ENCODE results near the gene RIMS4. TPM values are rescaled to one million over a fixed set of nuclear protein-coding genes. Genes with fewer than 3 reads are reported as not detected.

Gene RIMS4
- total and polyA plus RNA-seq, 2 of the 13 experiments (the other 11 are each of a cell fraction or from before 2014, with no cell fraction given) = 0.01 to 0.07 TPM

DNA sequence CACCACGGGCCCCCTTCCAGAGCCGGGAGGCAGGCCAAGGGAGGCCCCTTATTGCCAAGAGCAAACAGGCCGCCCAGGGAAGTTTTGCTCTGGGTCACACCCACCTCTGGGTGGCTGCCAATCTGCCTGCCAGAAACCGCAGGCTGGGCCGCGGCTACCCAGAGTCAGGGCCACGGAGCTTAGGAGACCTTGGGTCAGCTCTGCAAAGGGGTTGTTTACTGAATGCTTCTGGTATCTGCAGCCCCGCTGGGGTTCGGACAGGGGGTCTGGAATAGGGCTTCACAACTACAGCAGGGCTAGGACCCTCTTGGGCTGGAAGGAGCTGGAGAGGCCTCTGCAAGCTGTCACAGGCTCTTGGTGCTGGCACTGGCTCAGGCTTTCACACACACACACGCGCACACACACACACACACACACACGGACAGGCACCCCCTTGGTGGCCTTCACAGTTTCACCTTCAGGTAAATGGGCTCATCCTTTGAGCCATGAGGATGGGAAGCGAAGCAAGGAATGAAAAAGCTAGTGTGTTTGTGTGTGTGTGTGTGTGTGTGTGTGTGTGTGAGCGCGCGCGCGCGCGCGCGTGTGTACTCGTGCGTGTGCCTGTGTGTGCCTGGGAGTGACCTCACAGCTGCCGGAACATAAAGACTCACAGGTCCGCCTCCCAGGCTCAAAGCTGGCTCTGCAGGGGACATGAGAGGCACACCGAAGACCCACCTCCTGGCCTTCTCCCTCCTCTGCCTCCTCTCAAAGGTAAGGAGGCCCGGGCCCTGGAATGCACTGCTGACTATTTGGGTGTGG is 95.4 kb downstream of the RIMS4 start, which contains the start of gene CCN5 (continued):
- TF ChIP-seq SP2 (CRISPR knock-in tag; IDR thresholded peaks at IDR 0.05) (no peak), CCAR2 (optimal IDR thresholded peaks at IDR 0.05; ENCODE audit: low read depth, low read length) (no peak), ZNF75D (CRISPR knock-in tag; IDR thresholded peaks at IDR 0.05; ENCODE audit: borderline replicate concordance) (no peak), ZMYM2 (CRISPR knock-in tag; IDR thresholded peaks at IDR 0.05) (0 out of 2 replicates have a peak, but pooled peaks have one; percentile 23), GABPB1 (CRISPR knock-in tag; IDR thresholded peaks at IDR 0.05) (peak; percentile 21; the same call in 1 of the 2 replicates), ZNF331 (CRISPR knock-in tag; IDR thresholded peaks at IDR 0.05) (peak; percentile 41; the same call in 1 of the 2 replicates), ZNF350 (CRISPR knock-in tag; IDR thresholded peaks at IDR 0.05; ENCODE audit: borderline replicate concordance, low read depth) (no peak), RBM39 (IDR thresholded peaks at IDR 0.05; ENCODE audit: low read depth, low read length, poor library complexity, severe bottlenecking) (no peak), ZNF335 (CRISPR knock-in tag; IDR thresholded peaks at IDR 0.05) (peak; percentile 96), ZNF441 (CRISPR knock-in tag; IDR thresholded peaks at IDR 0.05; ENCODE audit: borderline replicate concordance) (no peak), ZFX (CRISPR knock-in tag; IDR thresholded peaks at IDR 0.05; ENCODE audit: low read depth) (peak; percentile 28; the same call in 1 of the 2 replicates), ZNF3 (CRISPR knock-in tag; IDR thresholded peaks at IDR 0.05) (no peak), MTA3 (CRISPR knock-in tag; IDR thresholded peaks at IDR 0.05) (no peak)
- TF ChIP-seq, protein P1, sequence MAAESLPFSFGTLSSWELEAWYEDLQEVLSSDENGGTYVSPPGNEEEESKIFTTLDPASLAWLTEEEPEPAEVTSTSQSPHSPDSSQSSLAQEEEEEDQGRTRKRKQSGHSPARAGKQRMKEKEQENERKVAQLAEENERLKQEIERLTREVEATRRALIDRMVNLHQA (CRISPR knock-in tag; IDR thresholded peaks at IDR 0.05) = no peak
- TF ChIP-seq, protein P2, sequence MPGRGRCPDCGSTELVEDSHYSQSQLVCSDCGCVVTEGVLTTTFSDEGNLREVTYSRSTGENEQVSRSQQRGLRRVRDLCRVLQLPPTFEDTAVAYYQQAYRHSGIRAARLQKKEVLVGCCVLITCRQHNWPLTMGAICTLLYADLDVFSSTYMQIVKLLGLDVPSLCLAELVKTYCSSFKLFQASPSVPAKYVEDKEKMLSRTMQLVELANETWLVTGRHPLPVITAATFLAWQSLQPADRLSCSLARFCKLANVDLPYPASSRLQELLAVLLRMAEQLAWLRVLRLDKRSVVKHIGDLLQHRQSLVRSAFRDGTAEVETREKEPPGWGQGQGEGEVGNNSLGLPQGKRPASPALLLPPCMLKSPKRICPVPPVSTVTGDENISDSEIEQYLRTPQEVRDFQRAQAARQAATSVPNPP (CRISPR knock-in tag; IDR thresholded peaks at IDR 0.05) = no peak
- TF ChIP-seq, protein P3, sequence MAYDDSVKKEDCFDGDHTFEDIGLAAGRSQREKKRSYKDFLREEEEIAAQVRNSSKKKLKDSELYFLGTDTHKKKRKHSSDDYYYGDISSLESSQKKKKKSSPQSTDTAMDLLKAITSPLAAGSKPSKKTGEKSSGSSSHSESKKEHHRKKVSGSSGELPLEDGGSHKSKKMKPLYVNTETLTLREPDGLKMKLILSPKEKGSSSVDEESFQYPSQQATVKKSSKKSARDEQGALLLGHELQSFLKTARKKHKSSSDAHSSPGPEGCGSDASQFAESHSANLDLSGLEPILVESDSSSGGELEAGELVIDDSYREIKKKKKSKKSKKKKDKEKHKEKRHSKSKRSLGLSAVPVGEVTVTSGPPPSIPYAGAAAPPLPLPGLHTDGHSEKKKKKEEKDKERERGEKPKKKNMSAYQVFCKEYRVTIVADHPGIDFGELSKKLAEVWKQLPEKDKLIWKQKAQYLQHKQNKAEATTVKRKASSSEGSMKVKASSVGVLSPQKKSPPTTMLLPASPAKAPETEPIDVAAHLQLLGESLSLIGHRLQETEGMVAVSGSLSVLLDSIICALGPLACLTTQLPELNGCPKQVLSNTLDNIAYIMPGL (CRISPR knock-in tag; IDR thresholded peaks at IDR 0.05; ENCODE audit: borderline replicate concordance in 1 of 2, low read depth in 1 of 2) = no peak
- TF ChIP-seq, protein P4, sequence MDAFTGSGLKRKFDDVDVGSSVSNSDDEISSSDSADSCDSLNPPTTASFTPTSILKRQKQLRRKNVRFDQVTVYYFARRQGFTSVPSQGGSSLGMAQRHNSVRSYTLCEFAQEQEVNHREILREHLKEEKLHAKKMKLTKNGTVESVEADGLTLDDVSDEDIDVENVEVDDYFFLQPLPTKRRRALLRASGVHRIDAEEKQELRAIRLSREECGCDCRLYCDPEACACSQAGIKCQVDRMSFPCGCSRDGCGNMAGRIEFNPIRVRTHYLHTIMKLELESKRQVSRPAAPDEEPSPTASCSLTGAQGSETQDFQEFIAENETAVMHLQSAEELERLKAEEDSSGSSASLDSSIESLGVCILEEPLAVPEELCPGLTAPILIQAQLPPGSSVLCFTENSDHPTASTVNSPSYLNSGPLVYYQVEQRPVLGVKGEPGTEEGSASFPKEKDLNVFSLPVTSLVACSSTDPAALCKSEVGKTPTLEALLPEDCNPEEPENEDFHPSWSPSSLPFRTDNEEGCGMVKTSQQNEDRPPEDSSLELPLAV (CRISPR knock-in tag; conservative IDR thresholded peaks at IDR 0.05; ENCODE audit: low read depth) = no peak
- TF ChIP-seq, protein P5, sequence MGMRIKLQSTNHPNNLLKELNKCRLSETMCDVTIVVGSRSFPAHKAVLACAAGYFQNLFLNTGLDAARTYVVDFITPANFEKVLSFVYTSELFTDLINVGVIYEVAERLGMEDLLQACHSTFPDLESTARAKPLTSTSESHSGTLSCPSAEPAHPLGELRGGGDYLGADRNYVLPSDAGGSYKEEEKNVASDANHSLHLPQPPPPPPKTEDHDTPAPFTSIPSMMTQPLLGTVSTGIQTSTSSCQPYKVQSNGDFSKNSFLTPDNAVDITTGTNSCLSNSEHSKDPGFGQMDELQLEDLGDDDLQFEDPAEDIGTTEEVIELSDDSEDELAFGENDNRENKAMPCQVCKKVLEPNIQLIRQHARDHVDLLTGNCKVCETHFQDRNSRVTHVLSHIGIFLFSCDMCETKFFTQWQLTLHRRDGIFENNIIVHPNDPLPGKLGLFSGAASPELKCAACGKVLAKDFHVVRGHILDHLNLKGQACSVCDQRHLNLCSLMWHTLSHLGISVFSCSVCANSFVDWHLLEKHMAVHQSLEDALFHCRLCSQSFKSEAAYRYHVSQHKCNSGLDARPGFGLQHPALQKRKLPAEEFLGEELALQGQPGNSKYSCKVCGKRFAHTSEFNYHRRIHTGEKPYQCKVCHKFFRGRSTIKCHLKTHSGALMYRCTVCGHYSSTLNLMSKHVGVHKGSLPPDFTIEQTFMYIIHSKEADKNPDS (CRISPR knock-in tag; IDR thresholded peaks at IDR 0.05) = no peak
- TF ChIP-seq, protein P6, sequence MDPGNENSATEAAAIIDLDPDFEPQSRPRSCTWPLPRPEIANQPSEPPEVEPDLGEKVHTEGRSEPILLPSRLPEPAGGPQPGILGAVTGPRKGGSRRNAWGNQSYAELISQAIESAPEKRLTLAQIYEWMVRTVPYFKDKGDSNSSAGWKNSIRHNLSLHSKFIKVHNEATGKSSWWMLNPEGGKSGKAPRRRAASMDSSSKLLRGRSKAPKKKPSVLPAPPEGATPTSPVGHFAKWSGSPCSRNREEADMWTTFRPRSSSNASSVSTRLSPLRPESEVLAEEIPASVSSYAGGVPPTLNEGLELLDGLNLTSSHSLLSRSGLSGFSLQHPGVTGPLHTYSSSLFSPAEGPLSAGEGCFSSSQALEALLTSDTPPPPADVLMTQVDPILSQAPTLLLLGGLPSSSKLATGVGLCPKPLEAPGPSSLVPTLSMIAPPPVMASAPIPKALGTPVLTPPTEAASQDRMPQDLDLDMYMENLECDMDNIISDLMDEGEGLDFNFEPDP (CRISPR knock-in tag; conservative IDR thresholded peaks at IDR 0.05) = 0 out of 2 replicates have a peak, but pooled peaks have one; percentile 55
